Measurements from ENCODE around the gene C5orf52. TPM values are rescaled to one million over a fixed set of nuclear protein-coding genes. Genes with fewer than 3 reads are reported as not detected.

The C5orf52 gene
- total RNA-seq (not detected), polyA plus RNA-seq (not detected)
- long read RNA-seq, donor 1 = 0 reads
- long read RNA-seq, donor 2 = 0 reads
- long read RNA-seq, donor 3 = 0 reads

DNA sequence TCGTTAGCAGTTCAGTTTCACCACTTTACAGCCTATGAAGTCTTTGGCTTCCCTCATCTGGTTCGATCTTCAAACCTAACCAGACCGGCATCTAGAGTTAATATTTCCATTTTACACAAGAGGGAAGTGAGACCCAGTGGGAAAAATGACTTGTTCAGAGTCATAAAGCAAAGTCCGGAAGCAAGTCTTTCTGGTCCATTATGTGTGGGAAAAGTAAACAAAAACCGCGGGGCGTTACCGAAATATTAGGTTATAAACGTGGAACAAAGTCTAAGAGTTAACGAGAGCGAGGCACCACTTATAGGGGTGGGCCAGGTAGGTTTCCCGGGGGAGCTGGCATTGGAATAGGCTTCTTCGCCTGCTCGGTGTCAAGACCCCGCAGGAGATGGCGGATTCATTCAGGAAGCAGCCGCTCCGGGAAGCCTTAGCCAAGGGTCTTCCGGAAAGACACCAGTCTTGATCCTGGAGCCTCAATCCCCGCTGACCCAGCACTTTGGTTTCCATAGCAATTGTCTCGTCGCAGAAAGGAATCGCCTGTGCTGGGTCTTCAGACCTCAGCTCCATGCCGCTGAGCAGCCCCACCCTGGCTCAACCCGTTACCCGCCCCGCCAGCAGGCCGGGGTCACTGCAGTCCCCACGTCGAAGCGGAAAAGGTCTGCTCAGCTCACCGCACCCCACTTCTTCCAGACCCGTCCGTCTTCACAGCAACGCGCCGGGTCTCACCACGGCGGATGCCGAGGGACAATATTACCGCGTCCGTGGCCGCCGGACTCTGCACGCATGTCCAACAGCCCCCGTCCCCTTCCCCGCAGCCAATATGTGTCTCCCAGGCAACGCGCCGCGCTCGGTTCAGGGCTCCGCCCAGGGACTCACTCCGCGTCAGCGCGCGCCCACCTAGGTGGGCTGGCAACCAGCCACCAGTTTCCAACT is at the start of gene C5orf52:
Gene C5orf52 (plus strand): TSS at position 872 of the 930 bp plus-strand sequence. CDS start 82 bp downstream, outside the sequence.
- DNase-seq (peak; percentile 21 to 45), ATAC-seq (peak; percentile 66 to 86 (median 74))
- WGBS, 2 donors = 3 to 4% methylated on average over 59 of the region's 59 CpGs
- TF ChIP-seq, protein P1, sequence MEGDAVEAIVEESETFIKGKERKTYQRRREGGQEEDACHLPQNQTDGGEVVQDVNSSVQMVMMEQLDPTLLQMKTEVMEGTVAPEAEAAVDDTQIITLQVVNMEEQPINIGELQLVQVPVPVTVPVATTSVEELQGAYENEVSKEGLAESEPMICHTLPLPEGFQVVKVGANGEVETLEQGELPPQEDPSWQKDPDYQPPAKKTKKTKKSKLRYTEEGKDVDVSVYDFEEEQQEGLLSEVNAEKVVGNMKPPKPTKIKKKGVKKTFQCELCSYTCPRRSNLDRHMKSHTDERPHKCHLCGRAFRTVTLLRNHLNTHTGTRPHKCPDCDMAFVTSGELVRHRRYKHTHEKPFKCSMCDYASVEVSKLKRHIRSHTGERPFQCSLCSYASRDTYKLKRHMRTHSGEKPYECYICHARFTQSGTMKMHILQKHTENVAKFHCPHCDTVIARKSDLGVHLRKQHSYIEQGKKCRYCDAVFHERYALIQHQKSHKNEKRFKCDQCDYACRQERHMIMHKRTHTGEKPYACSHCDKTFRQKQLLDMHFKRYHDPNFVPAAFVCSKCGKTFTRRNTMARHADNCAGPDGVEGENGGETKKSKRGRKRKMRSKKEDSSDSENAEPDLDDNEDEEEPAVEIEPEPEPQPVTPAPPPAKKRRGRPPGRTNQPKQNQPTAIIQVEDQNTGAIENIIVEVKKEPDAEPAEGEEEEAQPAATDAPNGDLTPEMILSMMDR (IDR thresholded peaks at IDR 0.05) = no peak
- Histone ChIP-seq H3K36me3 (no peaks in the 10 kb centered on the region), H3K27ac (peak within 1 kb of the TSS in 1 of 10 donors; percentile 53), H3K4me1 (peaks cover 0 to 17% (median 13%) of the 10 kb centered on the region in 9 donors), H3K9me3 (no peaks in the 10 kb centered on the region), H3K4me3 (peak within 1 kb of the TSS; percentile 33 to 76 (median 62)), H3K27me3 (peaks cover 0 to 37% (median 7%) of the 10 kb centered on the region in 7 donors)
- intact Hi-C loops (cut with DNase I) = loop anchor here in 2 of 10 donors (5.0 kb wide), 1 partner anchor 46 kb away; no protein-coding TSS in a partner anchor

DNA sequence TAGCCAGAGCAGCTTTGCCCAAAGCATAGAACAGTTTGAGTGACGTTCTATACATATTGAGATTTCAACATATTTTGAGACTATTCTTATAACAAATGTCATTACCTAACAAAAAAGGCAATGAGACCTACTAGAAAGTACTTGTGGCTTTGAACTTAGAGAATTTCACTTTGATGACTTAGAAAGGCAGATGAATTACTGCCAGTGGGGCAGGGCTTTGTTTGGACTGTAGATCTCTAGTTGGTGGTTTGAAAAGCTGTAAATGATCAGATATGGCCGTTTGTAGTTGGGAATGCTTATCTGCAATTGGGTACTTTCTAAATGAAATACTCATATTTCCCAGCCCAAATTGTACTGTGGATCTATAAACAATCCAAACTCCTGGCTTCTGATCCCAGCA is 47.2 kb upstream of the C5orf52 start:
- TF ChIP-seq, protein P1 (IDR thresholded peaks at IDR 0.05) = no peak
- Histone ChIP-seq H3K4me3 (no peak overlapping the region), H3K36me3 (no peaks in the 10 kb centered on the region), H3K9me3 (peaks cover 0 to 13% (median 0%) of the 10 kb centered on the region in 11 donors), H3K27ac (no peak overlapping the region), H3K27me3 (no peaks in the 10 kb centered on the region), H3K4me1 (peaks cover 0 to 7% (median 0%) of the 10 kb centered on the region in 9 donors)
- 60% methylated on average over 2 of the region's 2 CpGs for WGBS, 2 donors
- intact Hi-C loops (cut with DNase I) = no loop called here
- DNase-seq (no peak), ATAC-seq (no peak)

DNA sequence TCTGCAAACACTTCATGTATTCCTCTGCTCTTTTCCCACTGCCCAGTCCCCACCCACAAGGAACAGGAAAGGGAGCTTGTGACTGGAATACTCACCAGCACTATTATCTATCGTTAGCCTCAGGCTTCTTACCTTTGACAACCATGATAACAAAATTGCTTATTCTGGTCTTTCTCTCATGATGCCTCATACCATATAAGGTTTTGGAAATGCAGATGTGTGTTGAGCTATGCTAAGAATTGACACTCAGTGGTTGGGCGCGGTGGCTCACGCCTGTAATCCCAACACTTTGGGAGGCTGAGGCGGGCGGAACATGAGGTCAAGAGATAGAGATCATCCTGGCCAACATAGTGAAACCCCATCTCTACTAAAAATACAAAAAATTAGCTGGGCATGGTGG is 44.5 kb upstream of the C5orf52 start:
- Histone ChIP-seq H3K27ac (no peak overlapping the region), H3K4me1 (no peaks in the 10 kb centered on the region), H3K4me3 (no peak overlapping the region), H3K36me3 (no peaks in the 10 kb centered on the region), H3K9me3 (peaks cover 0 to 24% (median 5%) of the 10 kb centered on the region in 11 donors), H3K27me3 (no peaks in the 10 kb centered on the region)
- ATAC-seq (no peak), DNase-seq (no peak)
- intact Hi-C loops (cut with DNase I) = no loop called here
- 88% methylated on average over 6 of the region's 6 CpGs for WGBS, 2 donors
- TF ChIP-seq, protein P1 (IDR thresholded peaks at IDR 0.05) = no peak

DNA sequence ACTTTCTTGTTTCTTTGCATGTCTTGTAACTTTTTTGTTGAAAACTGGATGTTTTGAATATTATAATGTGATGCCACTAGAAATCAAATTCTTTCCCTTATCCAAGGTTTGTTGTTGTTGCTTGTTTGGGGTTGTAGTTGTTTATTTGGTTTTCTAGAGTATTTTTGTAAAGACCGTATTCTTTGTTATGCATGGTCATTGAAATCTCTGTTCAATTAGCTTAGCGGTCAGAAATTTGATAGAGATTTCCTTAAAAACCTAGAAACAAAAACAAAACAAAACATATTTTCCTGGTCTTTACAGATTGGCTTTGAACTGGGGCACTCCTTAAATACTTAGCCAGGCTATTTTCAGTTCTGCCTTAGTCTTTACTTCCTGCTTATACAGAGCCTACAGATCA is 41.0 kb upstream of the C5orf52 start:
- Histone ChIP-seq H3K4me3 (no peak overlapping the region), H3K9me3 (peaks cover 0 to 14% (median 5%) of the 10 kb centered on the region in 11 donors), H3K27ac (no peak overlapping the region), H3K4me1 (no peaks in the 10 kb centered on the region), H3K36me3 (no peaks in the 10 kb centered on the region), H3K27me3 (no peaks in the 10 kb centered on the region)
- intact Hi-C loops (cut with DNase I) = no loop called here
- 79 to 86% methylated on average over 2 of the region's 2 CpGs for WGBS, 2 donors
- ATAC-seq (no peak), DNase-seq (no peak)
- TF ChIP-seq, protein P1 (IDR thresholded peaks at IDR 0.05) = no peak
